SK-N-SH (cell line): ENCODE data around the gene ZNRF1. TPM values are rescaled to one million over a fixed set of nuclear protein-coding genes. Genes with fewer than 3 reads are reported as not detected.

Experiments used
- CTCF ChIA-PET: fragments of 300-600, 350-600 bp; formaldehyde crosslinking; extraction: SDS; loops from one replicate; lab custom pipeline; 2021; lab: Yijun Ruan, JAX
- POLR2A ChIA-PET: fragments of 350-600 bp; sonication (Branson Sonifier 250); formaldehyde crosslinking; extraction: SDS; loops from one replicate; lab custom pipeline; 2020; ENCODE audit warnings: antibody characterized with exemption, inconsistent platforms; lab: Yijun Ruan, JAX
- DNase-seq: peaks from one replicate; pipeline ENCODE4 v3.0.0; 2012
- H2AFZ ChIP-seq: fragments of 200-600 bp; sonication (generic); 2 replicates; pipeline ENCODE4 v1.8.1; 2016; ENCODE audit warnings: antibody characterized with exemption, mild to moderate bottlenecking, low read depth
- H3F3A ChIP-seq: fragments of 200-600 bp; sonication (generic); replicated peaks from 2 replicates; pipeline ENCODE3; 2016; ENCODE audit warnings: antibody characterized with exemption, mild to moderate bottlenecking; ENCODE audit not compliant: insufficient read depth
- H3K27ac ChIP-seq, 2 experiments: fragments of 200-500 bp in 1 of 2; fragments of 200-600 bp in 1 of 2; sonication (Bioruptor generic) in 1 of 2; sonication (generic), shearing (Covaris generic) in 1 of 2; 2 replicates each; pipeline versions ENCODE4 v1.5.1 to v1.6.1; 2014 to 2016; ENCODE audit warnings: low read depth in 2 of 2, inconsistent platforms in 1 of 2, low read length in 1 of 2, mild to moderate bottlenecking in 1 of 2, mixed read lengths in 1 of 2
- H3K27me3 ChIP-seq: fragments of 200-600 bp; sonication (generic), shearing (Covaris generic); 2 replicates; pipeline ENCODE4 v1.6.1; 2016; ENCODE audit warnings: mixed run types; ENCODE audit not compliant: insufficient read depth
- H3K36me3 ChIP-seq, 2 experiments: fragments of 200-500 bp in 1 of 2; fragments of 200-600 bp in 1 of 2; sonication (Bioruptor generic) in 1 of 2; sonication (generic) in 1 of 2; replicated peaks in 1 of 2; 2 replicates each; pipeline versions ENCODE3 to v1.5.1; 2014 to 2016; ENCODE audit warnings: low read length in 1 of 2, mild to moderate bottlenecking in 1 of 2; ENCODE audit not compliant: insufficient read depth in 2 of 2, control insufficient read depth in 1 of 2
- H3K4me1 ChIP-seq, 2 experiments: fragments of 200-500 bp in 1 of 2; fragments of 200-600 bp in 1 of 2; sonication (Bioruptor generic) in 1 of 2; sonication (generic), shearing (Covaris generic) in 1 of 2; 2 replicates each; pipeline versions ENCODE4 v1.5.1 to v1.6.1; 2014 to 2016; ENCODE audit warnings: low read depth in 1 of 2, low read length in 1 of 2, mixed run types in 1 of 2; ENCODE audit not compliant: insufficient read depth in 2 of 2, control insufficient read depth in 1 of 2
- H3K4me2 ChIP-seq: fragments of 200-600 bp; sonication (generic), shearing (Covaris generic); 2 replicates; pipeline ENCODE4 v1.6.1; 2017; ENCODE audit warnings: mixed run types
- H3K4me3 ChIP-seq, 2 experiments: fragments of 200-500 bp in 1 of 2; fragments of 200-600 bp in 1 of 2; sonication (Bioruptor generic) in 1 of 2; sonication (generic), shearing (Covaris generic) in 1 of 2; 2 replicates each; pipeline versions ENCODE4 v1.5.1 to v1.8.1; 2014 to 2016; ENCODE audit warnings: low read depth in 2 of 2, inconsistent platforms in 1 of 2, low read length in 1 of 2, mild to moderate bottlenecking in 1 of 2, mixed read lengths in 1 of 2, moderate library complexity in 1 of 2
- H3K79me2 ChIP-seq: fragments of 200-600 bp; sonication (generic); 2 replicates; pipeline ENCODE4 v1.8.1; 2017; ENCODE audit warnings: mild to moderate bottlenecking; ENCODE audit not compliant: insufficient read depth
- H3K9ac ChIP-seq: fragments of 200-600 bp; sonication (generic); 2 replicates; pipeline ENCODE4 v1.6.1; 2017; ENCODE audit warnings: mixed run types
- H3K9me2 ChIP-seq: fragments of 200-600 bp; sonication (generic); 2 replicates; pipeline ENCODE4 v1.6.1; 2017; ENCODE audit warnings: mixed run types
- H3K9me3 ChIP-seq: fragments of 200-600 bp; sonication (generic); 2 replicates; pipeline ENCODE4 v1.6.1; 2017; ENCODE audit warnings: mixed run types, mild to moderate bottlenecking, moderate library complexity
- H4K20me1 ChIP-seq: fragments of 200-600 bp; sonication (generic); 2 replicates; pipeline ENCODE4 v1.6.1; 2017; ENCODE audit warnings: mild to moderate bottlenecking, mixed run types; ENCODE audit not compliant: insufficient read depth
- EP300 ChIP-seq, 2 experiments: IDR thresholded peaks; 2 replicates each; pipeline versions ENCODE4 v1.4.0 to v1.6.1; 2012; ENCODE audit warnings: borderline replicate concordance in 1 of 2, low read depth in 1 of 2, low read length in 1 of 2
- EZH2phosphoT487 ChIP-seq: fragments of 200-600 bp; sonication (generic); IDR thresholded peaks from 2 replicates; pipeline ENCODE4 v1.6.1; 2017; ENCODE audit warnings: low read depth, mixed run types, mild to moderate bottlenecking, antibody characterized with exemption, moderate library complexity, borderline replicate concordance
- FOSL2 ChIP-seq: IDR thresholded peaks from 2 replicates; pipeline ENCODE4 v1.4.0; 2012; ENCODE audit warnings: low read depth, mild to moderate bottlenecking, moderate library complexity, borderline replicate concordance
- FOXJ3 ChIP-seq: sonication (generic); formaldehyde crosslinking; IDR thresholded peaks from 2 replicates; pipeline ENCODE4 v1.5.1; 2020; ENCODE audit warnings: mild to moderate bottlenecking, missing genetic modification reagents
- GABPA ChIP-seq: IDR thresholded peaks from 2 replicates; pipeline ENCODE4 v1.4.0; 2012; ENCODE audit warnings: low read depth, mild to moderate bottlenecking
- JUND ChIP-seq: IDR thresholded peaks from 2 replicates; pipeline ENCODE4 v1.4.0; 2012
- MXI1 ChIP-seq: IDR thresholded peaks from 2 replicates; pipeline ENCODE4 v1.6.1; 2012; ENCODE audit warnings: mild to moderate bottlenecking, low read depth, low read length, improper control_type of control experiment
- NRF1 ChIP-seq: IDR thresholded peaks from 2 replicates; pipeline ENCODE4 v1.6.1; 2012; ENCODE audit warnings: low read depth, mild to moderate bottlenecking, low read length
- RCOR1 ChIP-seq: fragments of 150-350 bp; IDR thresholded peaks from 2 replicates; pipeline ENCODE4 v1.6.1; 2017; ENCODE audit warnings: antibody characterized with exemption, low read length
- RXRA ChIP-seq: IDR thresholded peaks from 2 replicates; pipeline ENCODE4 v1.4.0; 2012; ENCODE audit warnings: low read depth, mild to moderate bottlenecking, borderline replicate concordance
- SMC3 ChIP-seq: IDR thresholded peaks from 2 replicates; pipeline ENCODE4 v1.6.1; 2012; ENCODE audit warnings: low read depth, low read length, improper control_type of control experiment
- TAF1 ChIP-seq: IDR thresholded peaks from 2 replicates; pipeline ENCODE4 v1.6.1; 2012; ENCODE audit warnings: low read depth, mild to moderate bottlenecking, low read length, moderate library complexity, borderline replicate concordance
- TCF12 ChIP-seq: IDR thresholded peaks from 2 replicates; pipeline ENCODE4 v1.4.0; 2012
- TEAD4 ChIP-seq: IDR thresholded peaks from 2 replicates; pipeline ENCODE4 v1.4.0; 2012; ENCODE audit warnings: mild to moderate bottlenecking, borderline replicate concordance; ENCODE audit not compliant: insufficient read depth
- YY1 ChIP-seq: IDR thresholded peaks from 2 replicates; pipeline ENCODE4 v1.4.0; 2012; ENCODE audit warnings: low read depth, mild to moderate bottlenecking
- WGBS: methylation state at CpG from one replicate; pipeline ENCODE4 v1.1.6; 2017; ENCODE audit warnings: low lambda C conversion rate; 5-methylcytosine and 5-hydroxymethylcytosine counted together
- polyA plus RNA-seq, 3 experiments: library from polyadenylated mRNA; depleted of rRNA; stranded (reverse); fragments of >200 nt; gene quantifications; 2 replicates each; pipeline ENCODE4 v1.2.3, GENCODE V29; 2012
- TF ChIP-seq, protein P1 (sequence below): IDR thresholded peaks from 2 replicates; pipeline ENCODE4 v1.4.0; 2012; ENCODE audit warnings: low read depth
- TF ChIP-seq, protein P2 (sequence below): fragments of 150-350 bp; IDR thresholded peaks from 2 replicates; pipeline ENCODE4 v1.6.1; 2017; ENCODE audit warnings: antibody characterized with exemption, low read length, low read depth, borderline replicate concordance
- TF ChIP-seq, protein P3 (sequence below): fragments of 150-350 bp; IDR thresholded peaks from 2 replicates; pipeline ENCODE4 v1.6.1; 2016; ENCODE audit warnings: mild to moderate bottlenecking, low read depth, low read length
- TF ChIP-seq, protein P4 (sequence below): fragments of 200-600 bp; sonication (generic); IDR thresholded peaks from 2 replicates; pipeline ENCODE4 v1.6.1; 2017; ENCODE audit warnings: antibody characterized with exemption, mild to moderate bottlenecking, moderate library complexity

The ZNRF1 gene
- polyA plus RNA-seq, 1 of the 3 experiments (the other 2 are of a cell fraction) = 23.7 TPM

DNA sequence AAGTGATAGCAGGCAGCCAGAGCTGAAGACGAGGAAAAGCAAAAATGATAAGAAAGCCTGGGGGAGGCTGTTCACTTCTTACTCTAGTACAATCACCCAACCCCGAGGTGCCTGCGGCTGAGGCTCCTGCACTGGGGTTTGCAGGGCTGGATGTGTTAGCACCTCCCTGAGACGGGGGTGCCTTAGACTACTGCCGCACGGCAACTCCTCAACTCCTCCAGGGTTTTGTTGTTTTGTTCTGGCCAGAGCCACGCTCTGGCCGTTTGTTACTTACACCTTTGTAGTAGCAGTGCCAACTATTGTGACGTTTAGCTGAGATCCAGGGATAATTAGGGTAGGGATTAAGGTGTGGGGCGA is 66.3 kb downstream of the ZNRF1 start (continued):
- TF ChIP-seq FOXJ3 (CRISPR knock-in tag) (no peak), YY1 (no peak), MXI1 (no peak), TAF1 (no peak), EP300 (IDR thresholded peaks at IDR 0.05; ENCODE audit: borderline replicate concordance in 1 of 2, low read depth in 1 of 2, low read length in 1 of 2) (no peak)
- TF ChIP-seq, protein P1, sequence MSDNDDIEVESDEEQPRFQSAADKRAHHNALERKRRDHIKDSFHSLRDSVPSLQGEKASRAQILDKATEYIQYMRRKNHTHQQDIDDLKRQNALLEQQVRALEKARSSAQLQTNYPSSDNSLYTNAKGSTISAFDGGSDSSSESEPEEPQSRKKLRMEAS = no peak

DNA sequence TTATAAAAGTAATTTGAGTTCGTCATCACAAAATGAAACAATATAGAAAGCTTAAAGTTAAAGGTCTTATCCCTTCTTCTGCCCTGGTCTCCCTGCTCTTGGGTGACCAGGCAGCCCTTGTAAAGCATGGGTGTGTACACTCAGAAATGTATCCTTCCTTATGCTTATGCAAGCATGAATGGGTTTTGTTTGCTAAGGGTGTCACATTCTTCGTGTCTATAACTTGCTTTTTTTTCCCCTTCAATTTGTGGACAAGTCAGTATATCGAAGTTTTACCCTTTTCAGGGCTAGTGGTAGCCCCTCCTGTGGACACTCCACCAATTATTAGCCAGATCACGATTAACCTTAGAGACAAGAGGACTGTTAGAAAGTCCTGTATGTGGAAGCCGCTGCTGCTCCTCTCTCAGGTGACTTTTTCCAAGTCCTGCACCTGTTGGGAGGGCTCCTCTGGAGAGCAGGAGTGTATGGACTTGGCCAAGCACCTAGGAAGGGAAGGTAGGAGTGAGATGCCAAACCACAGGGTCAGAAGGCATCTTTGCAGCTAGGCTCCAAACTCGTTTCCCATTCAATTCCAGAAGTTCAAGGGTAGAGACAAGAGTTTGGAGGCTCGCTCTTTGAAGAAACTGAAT is 66.8 kb downstream of the ZNRF1 start:
- Histone ChIP-seq H3K9me3 (no peaks in the 10 kb centered on the region), H3K9ac (no peak overlapping the region), H3K27me3 (no peaks in the 10 kb centered on the region), H3K4me1 (peaks cover 9 to 29% of the 10 kb centered on the region in 2 experiments; a peak in 2 of 4 replicates), H2AFZ (no peak overlapping the region), H3K36me3 (peaks cover 0 to 3% of the 10 kb centered on the region in 2 experiments), H4K20me1 (peaks cover 58% of the 10 kb centered on the region), H3K79me2 (peaks cover 90% of the 10 kb centered on the region), H3K9me2 (no peaks in the 10 kb centered on the region), H3K27ac (no peak overlapping the region), H3K4me2 (no peak overlapping the region), H3K4me3 (no peak overlapping the region), H3F3A (no peaks in the 10 kb centered on the region)
- CTCF ChIA-PET = interaction anchor here (1.6 kb wide), 1 partner anchor 45 kb away, joined by 3 read pairs; no protein-coding TSS in a partner anchor
- no peak for DNase-seq
- TF ChIP-seq SMC3 (no peak), YY1 (no peak), JUND (no peak), TAF1 (no peak), TEAD4 (no peak), EP300 (IDR thresholded peaks at IDR 0.05; ENCODE audit: borderline replicate concordance in 1 of 2, low read depth in 1 of 2, low read length in 1 of 2) (no peak), GABPA (no peak), MXI1 (no peak), FOSL2 (no peak), NRF1 (no peak), EZH2phosphoT487 (no peak), TCF12 (no peak), RXRA (no peak), RCOR1 (no peak), FOXJ3 (CRISPR knock-in tag) (no peak)
- TF ChIP-seq, protein P2, sequence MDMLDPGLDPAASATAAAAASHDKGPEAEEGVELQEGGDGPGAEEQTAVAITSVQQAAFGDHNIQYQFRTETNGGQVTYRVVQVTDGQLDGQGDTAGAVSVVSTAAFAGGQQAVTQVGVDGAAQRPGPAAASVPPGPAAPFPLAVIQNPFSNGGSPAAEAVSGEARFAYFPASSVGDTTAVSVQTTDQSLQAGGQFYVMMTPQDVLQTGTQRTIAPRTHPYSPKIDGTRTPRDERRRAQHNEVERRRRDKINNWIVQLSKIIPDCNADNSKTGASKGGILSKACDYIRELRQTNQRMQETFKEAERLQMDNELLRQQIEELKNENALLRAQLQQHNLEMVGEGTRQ = no peak
- TF ChIP-seq, protein P3, sequence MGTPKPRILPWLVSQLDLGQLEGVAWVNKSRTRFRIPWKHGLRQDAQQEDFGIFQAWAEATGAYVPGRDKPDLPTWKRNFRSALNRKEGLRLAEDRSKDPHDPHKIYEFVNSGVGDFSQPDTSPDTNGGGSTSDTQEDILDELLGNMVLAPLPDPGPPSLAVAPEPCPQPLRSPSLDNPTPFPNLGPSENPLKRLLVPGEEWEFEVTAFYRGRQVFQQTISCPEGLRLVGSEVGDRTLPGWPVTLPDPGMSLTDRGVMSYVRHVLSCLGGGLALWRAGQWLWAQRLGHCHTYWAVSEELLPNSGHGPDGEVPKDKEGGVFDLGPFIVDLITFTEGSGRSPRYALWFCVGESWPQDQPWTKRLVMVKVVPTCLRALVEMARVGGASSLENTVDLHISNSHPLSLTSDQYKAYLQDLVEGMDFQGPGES = no peak
- TF ChIP-seq, protein P1 = no peak
- TF ChIP-seq, protein P4, sequence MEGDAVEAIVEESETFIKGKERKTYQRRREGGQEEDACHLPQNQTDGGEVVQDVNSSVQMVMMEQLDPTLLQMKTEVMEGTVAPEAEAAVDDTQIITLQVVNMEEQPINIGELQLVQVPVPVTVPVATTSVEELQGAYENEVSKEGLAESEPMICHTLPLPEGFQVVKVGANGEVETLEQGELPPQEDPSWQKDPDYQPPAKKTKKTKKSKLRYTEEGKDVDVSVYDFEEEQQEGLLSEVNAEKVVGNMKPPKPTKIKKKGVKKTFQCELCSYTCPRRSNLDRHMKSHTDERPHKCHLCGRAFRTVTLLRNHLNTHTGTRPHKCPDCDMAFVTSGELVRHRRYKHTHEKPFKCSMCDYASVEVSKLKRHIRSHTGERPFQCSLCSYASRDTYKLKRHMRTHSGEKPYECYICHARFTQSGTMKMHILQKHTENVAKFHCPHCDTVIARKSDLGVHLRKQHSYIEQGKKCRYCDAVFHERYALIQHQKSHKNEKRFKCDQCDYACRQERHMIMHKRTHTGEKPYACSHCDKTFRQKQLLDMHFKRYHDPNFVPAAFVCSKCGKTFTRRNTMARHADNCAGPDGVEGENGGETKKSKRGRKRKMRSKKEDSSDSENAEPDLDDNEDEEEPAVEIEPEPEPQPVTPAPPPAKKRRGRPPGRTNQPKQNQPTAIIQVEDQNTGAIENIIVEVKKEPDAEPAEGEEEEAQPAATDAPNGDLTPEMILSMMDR = no peak
- POLR2A ChIA-PET = no interaction called here
- WGBS = 81% methylated on average over 7 of the region's 7 CpGs
